ENCODE data around the gene PSMA2. TPM values are rescaled to one million over a fixed set of nuclear protein-coding genes. Genes with fewer than 3 reads are reported as not detected.

Gene PSMA2
- total RNA-seq, 1 experiment from 2014 or later = 159 TPM

GRCh38 chr7:42877862-42878261 lies 54.1 kb downstream of the PSMA2 start:
- Mint-ChIP-seq H3K36me3 (ENCODE audit: insufficient read depth, unreplicated experiment) (no peaks in the 10 kb centered on the region), H3K4me3 (ENCODE audit: unreplicated experiment) (no peak overlapping the region), H3K27ac (ENCODE audit: unreplicated experiment) (no peak overlapping the region), H3K9me3 (ENCODE audit: unreplicated experiment) (no peaks in the 10 kb centered on the region), H3K27me3 (ENCODE audit: insufficient read depth, unreplicated experiment) (peaks cover 4% of the 10 kb centered on the region), H3K4me1 (ENCODE audit: low read depth, unreplicated experiment) (no peaks in the 10 kb centered on the region)
- intact Hi-C loops (cut with micrococcal nuclease; ENCODE audit: unreplicated experiment) = loop anchor here (2.0 kb wide), 1 partner anchor 935 kb away; no protein-coding TSS in a partner anchor
- TF ChIP-seq CTCF (IDR thresholded peaks at IDR 0.05; ENCODE audit: insufficient read depth in 1 of 2, low read depth in 1 of 2, low read length in 1 of 2, severe bottlenecking in 1 of 2, unreplicated experiment in 1 of 2) = no peak
- Histone ChIP-seq H3K4me3 (ENCODE audit: low read depth, low read length) (no peak overlapping the region), H3K36me3 (ENCODE audit: control insufficient read depth, insufficient read depth, low read length) (no peaks in the 10 kb centered on the region), H3K27me3 (replicated peaks; ENCODE audit: control insufficient read depth, insufficient read depth, low read length) (no peaks in the 10 kb centered on the region), H3K9me3 (no peaks in the 10 kb centered on the region), H3K4me1 (no peaks in the 10 kb centered on the region)
- POLR2A ChIA-PET = no interaction called here
- DNase-seq = no peak
- no TSS peak for BruUV-seq (replicated peaks)
- CTCF ChIA-PET = interaction anchor here (0.9 to 2.0 kb wide), 2 partner anchors 937 kb away, joined by 3 to 15 read pairs; no protein-coding TSS in a partner anchor

DNA sequence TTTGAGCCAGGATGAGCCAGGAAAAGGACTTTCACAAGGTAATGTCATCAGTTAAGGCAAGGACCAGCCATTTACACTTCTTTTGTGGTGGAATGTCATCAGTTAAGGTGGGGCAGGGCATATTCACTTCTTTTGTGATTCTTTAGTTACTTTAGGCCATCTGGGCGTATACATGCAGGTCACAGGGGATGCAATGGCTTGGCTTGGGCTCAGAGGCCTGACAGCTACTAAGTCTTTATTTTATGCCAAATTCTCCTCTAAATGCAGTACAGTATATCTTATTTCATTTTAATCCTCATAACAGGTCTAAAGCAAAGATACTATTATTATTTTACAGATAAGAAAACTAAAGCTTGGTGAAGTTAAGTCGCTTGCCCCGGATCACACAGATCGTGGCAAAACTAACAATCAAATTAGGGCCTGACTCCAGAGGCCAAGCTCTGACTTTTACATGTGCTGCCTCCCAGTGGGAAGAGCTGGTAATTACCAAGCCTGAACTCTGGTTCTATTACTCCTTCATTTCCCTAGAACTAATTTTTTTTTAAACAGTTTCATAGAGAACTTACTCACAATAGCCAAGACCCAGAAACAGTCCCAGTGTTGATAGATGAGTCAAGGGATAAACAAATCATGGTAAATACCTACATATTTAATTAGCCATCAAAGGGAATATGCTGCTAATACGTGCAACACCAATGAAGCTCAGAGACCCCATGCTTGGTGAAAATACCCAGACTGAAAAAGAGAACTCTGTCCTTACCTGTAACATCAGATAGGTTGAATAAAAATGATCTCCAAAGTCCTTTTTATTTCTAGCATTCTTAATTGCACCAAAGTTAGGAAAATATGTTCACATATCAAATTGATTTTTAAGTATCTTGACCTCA lies 55.5 kb downstream of the PSMA2 start:
- no TSS peak for BruUV-seq (replicated peaks)
- no peak overlapping the region for H3K27ac Mint-ChIP-seq (ENCODE audit: unreplicated experiment)
- H3K36me3 ChIP-seq (ENCODE audit: control insufficient read depth, insufficient read depth, low read length) = no peaks in the 10 kb centered on the region
- peak; percentile 67 to 69 for TF ChIP-seq CTCF (IDR thresholded peaks at IDR 0.05; ENCODE audit: insufficient read depth in 1 of 2, low read depth in 1 of 2, low read length in 1 of 2, severe bottlenecking in 1 of 2, unreplicated experiment in 1 of 2)
- no peaks in the 10 kb centered on the region for H3K36me3 Mint-ChIP-seq (ENCODE audit: insufficient read depth, unreplicated experiment)
- H3K4me1 Mint-ChIP-seq (ENCODE audit: low read depth, unreplicated experiment) = no peaks in the 10 kb centered on the region
- ChIA-PET POLR2A (no interaction called here), CTCF (interaction anchor here (0.5 to 2.0 kb wide), 5 partner anchors 33 to 936 kb away, joined by 3 to 15 read pairs (median 4); no protein-coding TSS in a partner anchor)
- no peaks in the 10 kb centered on the region for H3K27me3 ChIP-seq (replicated peaks; ENCODE audit: control insufficient read depth, insufficient read depth, low read length)
- no peaks in the 10 kb centered on the region for H3K9me3 Mint-ChIP-seq (ENCODE audit: unreplicated experiment)
- peaks cover 4% of the 10 kb centered on the region for H3K27me3 Mint-ChIP-seq (ENCODE audit: insufficient read depth, unreplicated experiment)
- peak in 1 of 2 experiments; percentile 67 for DNase-seq
- no peak overlapping the region for H3K4me3 ChIP-seq (ENCODE audit: low read depth, low read length)
- H3K4me1 ChIP-seq = no peaks in the 10 kb centered on the region
- intact Hi-C loops (cut with micrococcal nuclease; ENCODE audit: unreplicated experiment) = loop anchor here (2.0 kb wide), 1 partner anchor 934 kb away; no protein-coding TSS in a partner anchor
- no peak overlapping the region for H3K4me3 Mint-ChIP-seq (ENCODE audit: unreplicated experiment)
- H3K9me3 ChIP-seq = no peaks in the 10 kb centered on the region

DNA sequence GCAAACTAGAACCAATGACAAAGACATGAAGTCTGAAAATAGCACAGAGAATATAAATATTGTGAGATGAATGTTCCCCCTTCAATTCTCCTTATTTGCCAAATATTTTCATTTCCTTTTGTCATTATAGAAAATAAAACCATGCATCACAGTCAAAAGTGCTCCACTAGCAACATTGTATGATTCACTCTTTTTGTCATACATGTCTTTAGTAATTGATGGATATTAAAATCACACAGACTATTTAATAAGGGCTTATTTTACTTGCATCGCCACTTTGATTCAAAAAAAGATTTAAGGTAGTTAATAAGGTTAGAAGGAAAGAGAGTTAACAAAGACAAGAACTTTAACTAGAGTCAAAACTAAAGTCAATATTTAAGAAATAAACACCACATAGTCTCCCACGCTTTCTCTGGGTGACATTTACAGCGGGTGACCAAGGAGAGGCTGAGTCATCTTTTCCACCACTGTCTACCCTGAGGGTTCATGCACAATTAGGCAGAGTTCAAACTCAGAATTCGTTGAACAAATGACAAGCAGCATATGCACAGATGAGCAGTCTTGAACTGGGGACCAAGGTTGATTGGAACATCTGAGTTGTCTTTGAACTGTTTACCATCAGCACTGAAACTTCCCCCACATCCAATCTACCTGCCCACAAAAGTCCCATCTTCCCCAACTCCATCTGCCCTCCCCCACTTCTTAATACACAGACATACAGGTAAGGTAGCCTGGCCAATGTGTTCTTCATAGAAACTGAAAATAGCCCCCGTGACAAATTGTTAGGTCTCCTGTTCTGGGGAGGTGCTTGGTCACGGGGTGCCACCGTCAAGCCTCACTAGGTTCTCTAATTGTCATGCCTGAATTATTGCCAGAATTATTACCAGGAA lies 62.6 kb downstream of the PSMA2 start:
- H3K9me3 ChIP-seq = no peaks in the 10 kb centered on the region
- H3K4me3 ChIP-seq (ENCODE audit: low read depth, low read length) = no peak overlapping the region
- intact Hi-C loops (cut with micrococcal nuclease; ENCODE audit: unreplicated experiment) = no loop called here
- CTCF ChIA-PET = no interaction called here
- H3K4me3 Mint-ChIP-seq (ENCODE audit: unreplicated experiment) = no peak overlapping the region
- no peak for DNase-seq
- no peak for TF ChIP-seq CTCF (IDR thresholded peaks at IDR 0.05; ENCODE audit: insufficient read depth in 1 of 2, low read depth in 1 of 2, low read length in 1 of 2, severe bottlenecking in 1 of 2, unreplicated experiment in 1 of 2)
- POLR2A ChIA-PET = no interaction called here
- no peaks in the 10 kb centered on the region for H3K27me3 ChIP-seq (replicated peaks; ENCODE audit: control insufficient read depth, insufficient read depth, low read length)
- H3K4me1 ChIP-seq = no peaks in the 10 kb centered on the region
- no peaks in the 10 kb centered on the region for H3K4me1 Mint-ChIP-seq (ENCODE audit: low read depth, unreplicated experiment)
- no peak overlapping the region for H3K27ac Mint-ChIP-seq (ENCODE audit: unreplicated experiment)
- no TSS peak for BruUV-seq (replicated peaks)
- no peaks in the 10 kb centered on the region for H3K27me3 Mint-ChIP-seq (ENCODE audit: insufficient read depth, unreplicated experiment)
- peaks cover 1% of the 10 kb centered on the region for H3K9me3 Mint-ChIP-seq (ENCODE audit: unreplicated experiment)
- no peaks in the 10 kb centered on the region for H3K36me3 ChIP-seq (ENCODE audit: control insufficient read depth, insufficient read depth, low read length)
- H3K36me3 Mint-ChIP-seq (ENCODE audit: insufficient read depth, unreplicated experiment) = no peaks in the 10 kb centered on the region

Measured in Caco-2 (cell line).